NCI-H345 treated with DMSO at 0.1 percent for 48 hours (cell line): ENCODE measurements around the gene IL17RB.

Source experiments
- DNase-seq: peaks from one replicate; lab custom pipeline; 2025; ENCODE audit not compliant: unreplicated experiment; lab: John Stamatoyannopoulos, UW

The IL17RB gene

GRCh38 chr3:53811143-53811927 lies 35.0 kb upstream of the IL17RB start:
- no peak for DNase-seq

DNA sequence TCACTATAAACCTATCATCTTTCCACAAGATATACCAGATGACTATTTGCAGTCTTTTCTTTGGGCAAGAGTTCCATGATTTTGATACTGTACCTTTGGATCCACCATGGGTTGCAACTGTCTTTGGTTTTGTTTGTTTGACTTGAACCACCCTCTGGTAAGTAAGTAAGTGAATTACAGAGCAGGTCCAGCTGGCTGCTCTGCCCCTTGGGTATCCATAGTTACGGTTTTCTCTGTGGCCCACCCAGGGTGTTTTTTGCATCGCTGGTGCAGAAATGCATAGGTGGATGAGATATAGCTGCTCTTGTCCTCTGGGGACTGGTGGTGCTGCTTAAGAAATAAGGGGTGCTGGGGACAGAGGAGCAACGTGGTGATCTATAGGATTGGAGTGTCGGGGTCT lies 33.9 kb upstream of the IL17RB start:
- no peak for DNase-seq

GRCh38 chr3:53813229-53813628 lies 33.1 kb upstream of the IL17RB start:
- no peak for DNase-seq

DNA sequence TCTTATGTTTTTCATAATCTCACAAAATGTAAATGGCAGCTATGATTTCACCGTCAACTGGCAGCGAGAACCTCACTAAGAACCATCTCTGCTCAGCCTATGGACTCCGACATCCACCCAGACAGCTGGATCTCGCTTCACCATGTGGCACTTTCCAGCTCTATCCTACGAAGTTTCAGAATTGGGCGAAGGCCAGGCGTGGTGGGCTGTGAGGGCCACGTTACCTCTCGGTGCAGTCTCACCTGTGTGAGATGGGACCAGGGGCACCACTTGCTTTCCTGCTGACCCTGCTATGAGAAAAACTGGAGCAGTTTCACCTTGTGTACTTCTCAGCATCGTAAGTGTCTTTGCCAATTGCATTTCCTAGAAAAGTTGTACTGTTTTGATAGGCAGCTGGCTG lies 32.5 kb upstream of the IL17RB start:
- no peak for DNase-seq

DNA sequence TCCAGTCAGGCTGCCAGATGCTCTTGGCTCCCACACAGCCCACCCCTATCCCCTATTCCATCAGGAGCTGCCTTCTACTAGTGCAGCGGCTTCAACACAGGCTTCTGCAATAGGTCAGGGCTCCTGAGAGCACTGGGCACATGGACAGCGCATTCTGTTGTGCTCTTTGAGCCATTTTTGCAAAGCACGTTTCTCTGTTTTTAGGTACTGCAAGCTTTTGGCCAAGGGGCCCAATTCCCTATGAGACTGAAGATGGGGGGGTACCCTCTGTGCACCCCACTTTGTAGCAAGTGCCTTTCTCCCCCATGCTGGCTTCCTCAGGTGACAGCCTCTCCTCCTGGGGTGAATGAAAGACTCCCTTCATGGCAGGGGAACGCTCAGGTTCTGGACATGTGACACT lies 31.3 kb upstream of the IL17RB start:
- DNase-seq: no peak

- no peak for DNase-seq
These were observed 30.7 kb upstream of the IL17RB start for GRCh38 chr3:53815651-53816050.

- no peak for DNase-seq
These were observed 29.9 kb upstream of the IL17RB start for GRCh38 chr3:53816425-53816824.

- no peak for DNase-seq
These were observed 29.2 kb upstream of the IL17RB start for GRCh38 chr3:53817211-53817610.

DNA sequence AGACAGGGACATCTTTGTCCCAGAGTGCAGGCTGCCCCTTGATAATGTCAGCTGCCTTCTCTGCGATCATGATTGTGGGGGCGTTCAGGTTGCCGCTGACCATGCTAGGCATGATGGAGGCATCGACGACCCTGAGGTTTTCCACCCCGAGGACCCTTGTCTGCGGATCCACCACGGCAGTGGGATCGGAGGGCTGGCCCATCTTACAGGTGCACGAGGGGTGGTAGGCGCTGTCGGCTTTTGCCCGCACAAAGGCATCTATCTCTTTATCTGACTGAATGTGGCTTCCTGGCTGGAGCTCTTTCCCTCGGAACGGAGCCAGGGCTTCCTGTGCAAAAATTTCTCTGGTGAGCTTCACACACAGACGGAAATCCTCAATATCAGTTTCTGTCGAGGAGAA lies 28.6 kb upstream of the IL17RB start:
- no peak for DNase-seq

DNA sequence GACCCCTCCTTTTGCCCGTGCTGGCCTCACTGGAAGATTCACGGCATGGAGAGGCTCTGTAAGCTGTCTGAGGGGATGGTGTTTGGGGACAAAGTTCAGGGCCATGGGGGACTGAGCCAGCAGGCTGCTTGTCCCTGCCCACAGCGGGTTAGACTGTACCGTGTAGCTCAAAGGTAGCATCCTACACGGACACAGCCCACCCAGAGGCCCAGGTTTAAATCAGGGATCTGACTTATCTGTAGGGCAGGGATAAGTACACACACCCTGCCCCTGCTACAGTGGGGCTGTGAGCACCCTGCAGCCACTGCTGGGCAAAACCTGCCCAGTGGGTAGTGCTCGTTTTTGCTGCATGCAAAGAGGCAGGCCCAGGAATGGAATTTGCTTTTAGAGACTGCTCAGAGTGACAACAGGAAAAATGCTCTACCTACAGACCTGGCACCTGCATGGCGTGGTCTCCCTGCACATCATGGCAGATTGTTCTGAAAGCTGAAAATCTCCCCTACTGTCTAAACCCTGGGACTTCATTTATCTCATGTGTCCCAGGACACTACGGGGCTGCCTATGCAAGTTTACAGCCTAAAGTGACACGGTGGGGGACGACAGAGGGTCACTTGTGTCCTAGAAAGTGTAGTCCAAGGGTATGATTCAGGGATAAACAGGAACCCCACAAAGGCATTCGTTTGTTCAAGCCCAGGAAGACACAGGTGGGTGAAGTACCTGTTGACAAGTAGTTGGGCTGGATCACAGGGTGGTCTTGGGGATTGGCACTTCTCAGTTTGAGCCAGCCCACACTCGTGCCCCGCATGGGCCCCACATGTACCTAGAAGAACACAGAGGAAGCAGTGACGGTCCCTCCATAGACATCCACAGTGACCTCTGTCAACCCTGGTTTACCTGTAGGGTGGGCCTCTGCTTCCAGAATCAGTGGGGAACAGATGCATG lies 27.9 kb upstream of the IL17RB start:
- no peak for DNase-seq

DNA sequence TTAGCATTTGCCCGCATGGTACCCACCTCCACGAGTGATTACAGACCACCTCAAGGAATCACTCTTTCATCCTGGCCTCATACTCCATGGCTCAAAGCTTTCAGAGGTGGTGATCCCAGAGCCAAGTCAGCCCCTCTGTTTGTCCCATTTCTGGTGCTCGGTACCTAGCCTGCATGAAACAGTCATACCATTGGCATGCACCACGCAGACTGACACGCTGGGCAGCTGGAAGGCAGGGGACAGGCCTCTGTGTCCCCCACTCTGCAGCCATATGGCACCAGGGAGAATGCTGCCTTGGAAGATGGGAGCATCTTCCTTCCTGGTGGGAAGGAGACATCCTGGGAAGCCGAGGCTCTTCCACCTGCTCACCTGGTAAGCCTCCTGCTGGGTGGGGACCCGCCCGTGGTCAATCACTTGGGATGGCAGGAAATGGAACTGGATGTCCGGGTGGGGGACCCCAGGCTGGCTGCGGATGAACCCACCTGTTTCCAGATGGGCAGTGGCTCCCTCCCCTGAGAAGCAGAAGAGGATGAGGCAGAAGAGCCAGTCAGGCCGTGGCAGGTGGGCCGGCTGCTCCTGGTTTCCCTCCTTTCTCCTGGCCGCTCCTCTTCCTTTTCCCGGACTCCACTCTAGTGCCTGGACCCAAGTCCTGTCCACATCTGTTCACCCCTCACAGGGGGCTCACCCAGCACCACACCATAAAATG lies 27.1 kb upstream of the IL17RB start:
- no peak for DNase-seq

DNA sequence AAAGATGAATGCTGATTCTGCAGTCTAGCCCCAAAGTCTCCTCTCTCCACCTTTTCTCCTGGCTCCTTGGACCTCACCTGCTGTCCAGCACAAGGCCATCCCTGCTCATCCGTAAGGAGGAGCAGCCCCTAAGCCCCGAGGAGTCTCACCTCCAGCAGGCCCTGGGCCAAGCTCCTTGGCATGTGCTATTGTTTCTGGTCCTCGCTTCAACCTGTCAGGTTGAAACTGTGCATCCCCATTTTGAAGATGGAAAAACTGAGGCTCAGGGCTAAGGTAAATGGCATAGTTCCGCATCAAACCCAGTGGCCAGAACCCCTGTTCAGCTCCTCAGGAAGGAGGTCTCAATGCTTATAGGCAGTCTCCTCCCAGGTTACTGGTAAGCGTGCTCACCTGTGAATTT lies 26.3 kb upstream of the IL17RB start:
- DNase-seq: no peak

DNA sequence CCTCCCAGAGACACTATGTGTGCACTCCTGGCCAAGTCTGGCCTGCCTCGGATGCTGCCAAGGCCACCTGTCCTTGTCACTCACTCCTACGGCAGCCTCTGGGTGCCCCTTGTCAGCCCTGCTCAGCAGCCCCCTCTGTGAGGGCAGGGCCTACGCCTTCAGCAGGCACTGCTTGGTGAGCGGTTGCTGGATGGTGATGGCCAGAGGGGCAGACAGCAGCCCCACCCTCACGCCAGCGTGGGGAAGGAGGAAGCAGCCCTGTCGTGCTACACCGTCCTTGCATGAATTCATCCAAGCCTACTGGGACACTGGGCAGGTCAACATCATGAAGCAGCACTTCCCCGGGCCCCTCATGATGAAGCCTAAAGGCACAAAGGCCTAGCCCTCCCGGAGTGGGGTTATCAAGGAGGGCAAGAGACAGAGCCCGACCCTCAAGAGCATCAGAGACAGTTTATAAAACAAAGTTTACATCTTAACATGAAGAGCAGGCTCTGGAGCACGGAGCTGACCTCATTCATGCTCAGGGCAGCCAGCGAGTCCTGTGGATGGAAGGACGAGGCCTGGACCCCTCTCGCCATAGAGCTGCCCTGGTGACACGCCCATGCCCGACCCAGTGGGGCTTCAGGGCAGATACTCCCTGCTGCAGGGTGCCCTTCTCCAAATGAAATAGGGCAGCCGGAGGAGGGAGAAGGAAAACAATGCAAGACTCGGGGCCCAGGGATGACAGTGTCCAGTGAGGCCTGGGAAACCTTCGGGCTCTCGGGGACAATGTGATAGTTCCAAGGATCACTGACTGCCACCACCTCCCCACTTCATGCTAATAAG lies 25.4 kb upstream of the IL17RB start:
- no peak for DNase-seq

GRCh38 chr3:53821631-53822121 lies 24.7 kb upstream of the IL17RB start:
- DNase-seq: peak; percentile 37

DNA sequence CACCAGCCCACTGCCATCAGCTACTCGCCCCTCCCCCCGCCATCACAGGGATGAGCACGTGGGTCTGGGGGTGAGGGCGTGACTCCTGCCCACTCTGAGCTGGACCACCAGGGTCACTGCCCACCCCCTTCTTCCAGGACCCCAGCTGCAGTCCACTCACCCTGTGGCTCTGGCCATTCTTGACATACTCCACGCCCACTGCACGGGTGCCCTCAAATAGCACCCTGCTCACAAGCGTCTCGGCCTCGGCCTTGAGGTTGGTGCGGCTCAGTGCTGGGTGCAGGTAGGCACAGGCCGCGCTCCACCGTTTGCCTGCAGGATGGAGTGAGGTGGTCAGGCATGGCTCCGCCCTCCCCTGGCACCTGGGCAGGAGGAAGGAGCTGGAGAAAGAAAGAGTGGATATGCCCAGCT lies 24.0 kb upstream of the IL17RB start:
- no peak for DNase-seq

DNA sequence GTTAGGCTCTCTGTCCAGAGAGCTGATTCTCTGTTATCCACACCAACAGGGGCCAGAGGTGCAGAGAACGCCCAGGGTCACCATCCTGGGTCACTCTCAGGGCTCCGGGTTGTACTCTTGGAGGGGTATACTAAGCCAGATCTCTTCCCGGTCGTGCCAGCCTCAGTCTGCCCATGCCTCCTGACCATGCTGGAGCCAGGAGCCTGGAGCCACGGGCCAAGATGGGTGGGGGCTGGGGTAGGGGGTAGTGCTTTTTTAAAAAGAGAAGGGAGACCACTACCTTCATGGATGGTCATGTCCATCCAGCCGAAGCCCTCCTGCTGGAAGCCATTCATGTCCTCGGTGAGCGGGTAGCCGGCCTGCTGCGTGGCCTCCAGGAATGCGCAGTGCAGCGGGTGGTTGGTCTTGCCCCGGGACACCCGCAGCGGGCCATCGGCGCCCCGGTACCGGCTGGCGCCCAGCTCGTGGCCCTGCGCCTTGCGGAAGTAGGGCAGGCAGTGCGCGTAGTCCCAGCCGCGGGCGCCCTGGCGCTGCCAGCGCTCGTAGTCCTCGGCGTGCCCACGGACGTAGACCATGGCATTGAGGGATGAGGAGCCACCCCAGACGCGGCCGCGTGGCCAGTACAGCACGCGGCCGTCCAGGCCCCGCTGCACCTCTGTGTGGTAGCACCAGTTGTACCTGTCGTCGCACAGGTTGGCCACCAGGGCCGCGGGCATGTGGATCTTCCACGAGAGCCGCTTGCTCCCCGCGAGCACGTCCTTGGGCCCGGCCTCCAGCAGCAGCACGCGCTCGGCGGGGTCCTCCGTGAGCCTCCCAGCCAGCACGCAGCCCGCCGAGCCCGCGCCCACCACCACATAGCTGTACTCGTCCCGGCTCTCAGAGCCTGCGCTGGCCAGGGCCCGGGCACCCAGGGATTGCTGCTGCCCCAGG lies 23.1 kb upstream of the IL17RB start:
- no peak for DNase-seq

DNA sequence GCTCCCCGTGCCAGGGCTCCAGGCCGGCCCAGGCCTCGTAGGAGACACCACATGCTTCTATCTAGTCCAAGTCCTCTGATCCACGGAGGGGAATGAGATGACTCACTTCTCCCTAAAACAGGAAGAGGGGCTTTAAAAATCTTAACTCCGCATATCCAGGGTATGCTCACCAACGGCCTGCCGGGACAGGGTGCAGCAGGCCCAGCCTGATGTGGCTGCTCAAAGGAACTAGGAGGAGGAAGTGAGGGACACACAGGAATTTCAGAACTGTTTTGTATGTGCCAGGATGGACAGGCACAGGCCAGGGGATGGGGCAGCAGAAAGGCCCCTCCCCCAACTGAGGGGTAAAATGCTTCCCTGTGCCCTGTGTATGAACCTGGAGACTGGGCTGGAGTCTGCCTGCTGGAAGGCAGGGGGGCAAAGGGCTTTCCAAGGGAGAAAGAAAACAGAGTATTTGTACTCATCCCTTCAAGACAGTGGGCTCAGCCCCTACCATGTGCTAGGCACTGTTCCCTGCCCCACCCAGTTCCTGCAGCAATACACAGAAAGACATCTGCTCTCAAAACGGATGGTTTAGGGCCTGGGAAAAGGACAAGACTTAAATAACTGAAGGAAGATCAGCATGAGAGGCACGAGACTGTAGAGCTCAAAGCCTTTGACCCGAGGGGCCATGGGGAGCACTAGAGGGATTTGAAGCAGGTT lies 22.3 kb upstream of the IL17RB start:
- no peak for DNase-seq

- DNase-seq: no peak
These were observed 21.6 kb upstream of the IL17RB start for GRCh38 chr3:53824795-53825194.

DNA sequence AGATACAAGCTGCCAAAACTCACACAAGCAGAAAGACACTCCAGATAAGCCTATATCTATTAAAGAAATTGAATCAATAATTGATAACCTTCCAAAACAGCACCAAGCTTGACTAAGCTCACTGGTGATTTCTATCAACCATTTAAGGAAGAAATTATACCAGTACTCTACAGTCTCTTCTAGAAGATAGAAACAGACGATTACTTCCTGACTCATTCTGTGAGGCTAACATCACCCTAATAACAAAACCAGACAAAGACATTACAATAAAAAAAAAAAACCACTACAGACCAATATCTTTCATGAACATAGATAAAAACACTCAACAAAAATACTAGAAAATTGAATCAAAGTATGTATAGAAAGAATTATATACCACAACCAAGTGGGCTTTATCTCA lies 20.3 kb upstream of the IL17RB start:
- DNase-seq: no peak
